HG02798 (cell line): ENCODE measurements around the gene VIPR1.
A peak's percentile ranks its signal among the peaks of the same experiment; 100 is the strongest.

Experiments used
- ATAC-seq: cut with Tn5 transposase; IDR thresholded peaks from one replicate; pipeline ENCODE4 v1.9.1; 2021; ENCODE audit warnings: mild to moderate bottlenecking; ENCODE audit not compliant: unreplicated experiment, poor library complexity

VIPR1 gene

DNA sequence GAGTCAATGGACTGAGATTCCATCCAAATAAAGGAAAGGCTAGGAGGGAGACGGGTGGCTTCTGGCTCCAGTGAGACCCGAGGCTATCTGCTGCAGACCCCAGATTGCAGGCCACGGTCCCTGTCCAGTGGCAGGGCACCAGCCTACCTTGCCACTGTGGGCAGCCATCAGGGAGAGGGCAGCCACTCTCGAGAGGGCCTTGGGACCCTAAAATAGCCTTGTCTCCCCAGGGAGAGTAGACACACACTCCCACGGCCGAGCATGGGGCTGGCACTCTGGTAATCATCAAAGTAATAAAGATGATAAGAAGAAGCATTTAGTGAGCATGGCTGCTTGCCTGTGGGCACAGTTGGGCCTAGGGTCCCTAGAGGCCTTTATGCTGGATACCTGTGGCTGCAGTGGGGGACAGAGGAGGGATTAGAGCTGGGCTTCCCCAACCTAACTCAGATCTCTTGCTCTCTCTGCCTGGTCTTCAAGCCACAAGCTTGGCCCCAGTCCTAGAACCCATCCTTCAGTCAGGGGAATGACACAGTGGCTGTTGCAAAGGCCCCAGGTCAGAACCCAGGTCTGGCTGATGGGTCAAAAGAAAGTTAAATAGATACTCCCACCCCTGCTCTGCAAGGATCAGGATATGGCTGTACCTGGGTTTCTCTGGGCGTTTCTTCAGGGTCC lies 9.2 kb upstream of the VIPR1 start:
- no peak for ATAC-seq

DNA sequence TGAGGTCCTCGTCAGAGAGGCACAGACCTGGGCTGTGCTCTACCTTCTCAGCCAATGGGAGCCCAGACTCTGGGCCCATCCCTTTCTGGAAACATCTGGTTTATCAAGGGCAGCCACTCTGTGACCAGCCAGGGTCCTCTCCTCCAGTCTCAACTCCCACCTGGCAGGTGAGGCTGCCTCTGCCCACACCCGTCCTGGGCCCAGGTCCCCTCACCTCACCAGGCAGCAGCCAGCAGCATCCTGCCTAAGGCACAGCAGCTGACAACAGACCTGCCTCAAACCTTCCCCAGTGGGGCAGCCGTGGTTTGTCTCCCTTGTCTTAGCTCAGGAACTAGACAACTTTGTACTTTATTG lies 8.7 kb upstream of the VIPR1 start:
- ATAC-seq = no peak

DNA sequence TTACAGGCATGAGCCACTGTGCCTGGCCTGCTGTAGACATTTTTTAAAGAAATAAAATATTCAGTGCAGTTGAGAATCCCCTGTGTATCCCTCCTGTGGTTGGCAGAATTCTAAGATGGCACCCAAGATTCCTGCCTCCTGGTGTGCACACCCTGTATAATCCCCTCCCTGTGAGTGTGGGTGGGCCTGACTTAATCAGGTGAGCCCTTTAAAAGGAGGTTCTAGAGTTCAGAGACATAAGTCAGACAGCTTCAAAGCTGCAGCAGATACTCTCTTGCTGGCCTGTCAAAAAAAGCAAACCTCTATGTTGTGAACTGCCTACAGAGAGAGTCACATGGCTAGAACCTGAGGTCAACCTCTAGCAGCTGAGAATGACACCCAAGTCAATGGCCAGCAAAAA lies 7.0 kb upstream of the VIPR1 start:
- no peak for ATAC-seq

DNA sequence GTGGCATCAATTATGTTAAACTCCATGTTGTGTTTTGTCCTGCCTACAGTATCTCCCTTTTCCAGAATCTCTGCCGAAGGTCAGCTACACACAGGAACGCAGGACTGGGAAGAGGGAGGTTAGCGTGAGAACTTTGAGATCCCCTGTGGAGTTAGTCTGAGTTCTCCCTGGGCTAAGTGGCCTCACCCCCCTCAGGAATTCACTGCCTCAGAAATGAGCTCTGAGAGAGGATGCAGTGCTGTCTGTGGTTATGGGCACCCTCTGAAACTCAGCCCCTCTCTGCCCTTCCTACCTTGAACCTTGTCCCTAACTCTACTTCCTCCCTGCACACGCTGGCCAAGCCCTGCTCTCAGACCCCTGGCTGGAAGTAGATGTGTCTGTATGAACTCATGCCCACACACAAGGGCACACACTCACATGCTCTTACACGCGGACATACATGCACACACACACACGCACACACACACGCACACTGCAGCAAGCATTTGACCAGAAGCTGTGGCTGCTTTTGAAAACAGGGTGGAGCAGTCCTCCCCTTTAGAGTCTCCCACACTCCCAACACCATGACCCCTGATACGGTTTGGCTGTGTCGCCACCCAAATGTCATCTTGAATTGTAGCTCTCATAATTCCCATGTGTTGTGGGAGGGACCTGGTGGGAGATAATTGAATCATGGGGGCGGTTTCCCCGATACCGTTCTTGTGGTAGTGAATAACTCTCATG lies 5.3 kb upstream of the VIPR1 start:
- no peak for ATAC-seq

DNA sequence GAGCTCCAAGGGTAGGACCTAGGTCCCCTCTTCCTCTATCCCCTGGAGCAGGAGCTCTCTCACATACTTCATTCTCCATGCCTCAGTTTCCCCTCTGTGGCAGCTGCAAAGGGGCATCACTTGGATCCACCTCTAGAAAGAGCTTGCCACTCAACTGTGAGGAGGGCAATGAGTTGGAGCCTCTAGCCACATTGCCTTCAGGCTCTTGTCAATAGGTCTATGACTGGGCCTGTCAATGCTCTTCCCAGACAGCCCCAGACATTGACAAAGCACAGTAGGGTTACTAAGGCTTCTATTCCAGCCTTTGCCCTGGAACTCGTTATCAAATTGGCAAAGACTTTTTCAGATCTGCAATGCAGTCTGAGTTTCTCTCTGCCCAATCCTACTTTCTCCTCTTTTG lies 4.4 kb upstream of the VIPR1 start:
- no peak for ATAC-seq

DNA sequence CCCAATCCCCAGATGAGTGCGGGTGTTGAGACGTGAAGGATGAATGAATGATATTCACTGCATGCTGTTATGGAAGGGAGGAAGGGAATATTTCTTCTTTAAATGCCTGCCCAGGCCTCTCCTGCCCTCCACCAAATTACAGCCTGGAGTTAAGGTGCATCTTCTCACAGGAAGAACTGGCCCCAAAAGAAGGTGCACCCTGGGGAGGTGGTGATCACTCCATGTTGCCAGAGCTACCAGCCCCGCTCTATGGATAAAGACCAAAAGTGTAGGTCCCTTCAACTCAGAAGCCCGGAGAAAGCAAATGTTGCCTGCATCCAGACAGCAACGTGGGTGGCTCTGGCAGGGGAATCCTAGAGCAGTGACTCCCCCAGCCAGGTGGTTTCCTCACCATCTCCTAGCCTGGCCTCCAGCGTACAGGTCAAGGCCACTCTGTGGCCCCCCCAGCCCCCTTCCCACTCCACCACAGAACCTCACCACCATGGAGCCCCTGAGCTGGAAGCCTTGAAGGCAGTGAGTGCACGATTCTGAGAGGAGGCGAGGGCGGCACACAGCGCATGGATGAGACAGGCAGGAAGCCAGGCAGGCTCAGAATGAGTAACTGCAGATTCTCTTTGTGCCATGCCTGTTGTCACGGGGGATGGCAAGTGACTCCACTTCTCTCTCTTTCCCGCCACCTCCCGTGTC lies 3.5 kb upstream of the VIPR1 start:
- no peak for ATAC-seq

DNA sequence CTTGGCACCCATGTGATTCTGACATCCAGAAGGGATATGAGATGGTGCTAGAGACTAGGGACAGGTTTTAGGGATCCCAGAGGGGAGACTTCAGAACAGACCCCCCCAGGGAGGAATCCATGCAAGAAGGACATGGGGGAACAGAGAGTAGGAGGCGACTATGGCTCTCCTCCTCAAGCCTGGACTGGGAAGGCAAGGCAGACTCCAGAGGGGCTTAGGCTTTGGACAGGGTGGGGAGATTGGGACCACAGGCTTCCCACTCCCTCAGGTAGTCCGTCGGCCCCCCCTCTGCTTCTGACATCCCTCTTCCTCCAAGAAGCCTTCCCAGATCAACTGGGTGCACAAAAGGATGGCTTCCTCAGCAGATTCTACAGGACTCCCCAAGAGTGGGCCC lies 3.0 kb upstream of the VIPR1 start:
- no peak for ATAC-seq

DNA sequence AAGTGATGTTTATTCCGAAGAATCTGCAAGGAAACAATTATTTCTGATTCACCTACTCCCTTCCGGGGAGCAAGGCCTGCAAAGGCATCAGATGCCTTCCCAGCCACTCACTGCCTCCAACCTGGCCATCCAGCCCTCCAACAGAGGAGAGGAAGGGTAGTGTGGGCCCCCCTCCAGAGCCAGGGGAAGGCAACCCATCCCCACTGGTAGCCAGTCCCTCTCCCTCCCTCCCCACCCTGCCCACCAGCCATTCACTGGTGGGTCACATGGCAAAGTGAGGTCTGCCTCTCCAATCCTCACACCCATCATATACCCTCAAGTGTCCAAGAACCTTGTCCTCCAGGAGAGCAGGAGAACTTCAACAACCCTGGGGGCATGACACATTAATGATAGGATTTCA lies 2.4 kb upstream of the VIPR1 start:
- ATAC-seq = no peak

DNA sequence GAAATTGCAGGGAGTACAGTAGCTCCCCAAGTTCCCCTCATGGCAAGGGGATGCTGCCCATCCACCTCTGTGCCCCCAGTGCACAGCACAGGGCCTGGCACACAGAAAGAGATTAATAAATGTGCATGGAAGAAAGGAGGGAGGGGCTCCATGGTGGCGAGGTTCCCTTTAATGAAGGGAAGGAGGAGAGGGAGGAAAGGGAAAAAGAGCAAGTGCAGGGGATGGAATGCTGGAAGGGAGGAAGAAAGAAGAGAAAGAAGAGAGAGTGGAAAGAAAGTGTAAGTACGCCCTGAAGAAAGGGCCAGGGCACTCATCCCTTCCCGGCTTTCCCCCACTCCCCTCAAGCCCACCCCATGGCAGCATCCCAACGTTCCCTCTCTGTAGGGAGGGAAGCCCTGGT lies 1.5 kb upstream of the VIPR1 start:
- ATAC-seq = no peak

DNA sequence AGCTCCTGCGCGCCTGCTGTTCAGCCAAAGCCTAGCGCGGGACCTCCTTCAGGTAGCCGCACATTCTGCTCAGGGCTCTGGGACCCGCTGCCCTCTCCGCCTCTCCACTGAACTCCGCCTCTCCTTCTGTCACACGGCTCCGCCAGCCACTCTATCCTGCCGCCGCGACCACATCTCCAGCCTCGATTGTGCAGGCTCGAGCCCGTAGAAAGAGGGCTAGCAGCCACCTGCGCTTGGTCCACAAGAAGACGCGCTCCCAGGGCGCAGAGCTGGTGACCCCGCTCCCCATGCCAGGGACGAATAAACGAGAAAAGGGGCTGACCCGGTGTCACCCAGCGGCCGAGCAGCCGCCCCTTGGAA lies 1.1 kb upstream of the VIPR1 start:
- ATAC-seq = no peak

DNA sequence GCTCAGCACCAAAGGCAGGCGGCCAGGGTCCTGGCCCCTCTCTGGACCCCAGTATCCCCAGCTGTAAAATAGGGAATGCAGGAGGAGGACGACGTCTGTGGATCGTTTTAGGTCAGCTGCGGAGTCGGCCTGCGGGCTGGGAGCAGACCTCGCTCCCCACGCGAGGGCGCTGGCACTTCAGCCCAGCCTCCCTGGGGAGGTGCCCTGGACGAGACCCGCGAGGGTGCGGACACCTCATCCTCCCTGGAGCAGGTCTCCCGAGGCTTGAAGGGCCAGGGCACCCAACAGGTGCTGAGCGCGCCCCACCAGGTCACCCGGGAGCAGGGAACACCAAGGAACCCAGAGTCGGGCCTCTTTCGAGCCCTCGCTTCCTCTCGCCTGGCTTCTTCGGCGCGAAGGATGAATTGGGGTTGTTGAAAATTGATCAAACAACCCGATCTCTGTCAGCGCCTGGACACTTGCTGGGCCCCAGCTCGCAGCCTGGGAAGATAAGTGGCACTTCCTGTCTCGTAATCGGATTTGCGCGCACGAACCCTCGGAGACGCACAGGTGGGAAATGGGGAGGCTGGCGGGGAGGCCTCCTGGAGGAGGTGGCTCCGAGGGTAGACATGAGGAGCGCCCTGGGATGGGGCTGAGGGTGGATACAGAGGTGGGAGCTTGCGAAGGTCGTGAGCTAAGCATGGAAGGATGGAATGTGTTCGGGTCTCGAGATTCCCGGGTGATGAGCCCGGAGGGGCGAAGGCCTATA lies 588 bp upstream of the VIPR1 start:
- peak; percentile 35 for ATAC-seq

DNA sequence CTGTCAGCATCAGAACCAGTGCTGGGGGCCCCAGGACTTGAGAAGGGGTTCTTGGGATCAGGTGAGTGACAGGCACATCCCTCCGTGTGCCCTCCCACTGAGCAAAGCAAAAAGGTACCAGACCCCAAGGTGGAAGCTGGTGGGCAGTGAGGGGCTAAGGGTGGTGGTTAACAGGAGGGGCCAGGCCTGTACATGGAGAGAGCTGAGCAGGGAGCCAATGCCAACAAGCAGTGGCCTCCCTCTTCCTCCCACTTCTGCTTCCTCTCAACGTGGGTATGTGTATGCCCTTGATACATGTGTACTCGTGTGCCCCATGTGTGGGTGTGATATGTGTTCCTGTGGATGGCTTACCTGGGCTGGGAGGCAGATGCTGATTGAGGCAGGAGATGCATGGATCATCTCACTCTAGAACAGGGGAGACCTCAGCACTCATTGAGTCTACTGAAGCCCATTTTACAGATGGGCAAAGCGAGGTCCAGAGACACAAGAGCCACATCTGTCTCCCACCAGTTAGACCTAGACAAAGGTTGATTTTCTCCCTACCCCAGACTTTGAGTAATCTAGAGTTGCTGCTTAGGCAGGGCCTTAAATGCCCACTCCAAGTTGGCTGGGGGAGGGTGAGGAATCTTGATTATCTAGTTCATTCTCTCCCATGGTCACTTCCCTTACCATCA lies 945 bp downstream of the VIPR1 start:
- no peak for ATAC-seq

DNA sequence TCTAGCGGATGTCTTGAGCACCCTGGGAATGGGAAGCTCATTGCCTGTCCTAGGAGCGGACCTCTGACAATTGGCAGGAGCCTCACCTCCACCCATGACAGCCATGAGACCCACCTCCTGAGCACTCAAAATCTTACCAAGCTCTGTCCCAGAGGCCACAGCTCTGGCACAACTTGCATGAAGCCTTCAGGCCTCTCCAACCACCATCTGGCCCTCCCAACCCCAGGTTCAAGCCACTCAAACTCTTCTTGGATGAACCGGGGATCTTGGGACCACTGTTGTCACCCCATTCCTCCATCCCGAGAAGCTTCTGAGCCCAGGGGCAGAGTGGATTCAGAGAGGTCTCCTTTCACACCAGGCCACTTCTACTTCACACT lies 1.5 kb downstream of the VIPR1 start:
- no peak for ATAC-seq

DNA sequence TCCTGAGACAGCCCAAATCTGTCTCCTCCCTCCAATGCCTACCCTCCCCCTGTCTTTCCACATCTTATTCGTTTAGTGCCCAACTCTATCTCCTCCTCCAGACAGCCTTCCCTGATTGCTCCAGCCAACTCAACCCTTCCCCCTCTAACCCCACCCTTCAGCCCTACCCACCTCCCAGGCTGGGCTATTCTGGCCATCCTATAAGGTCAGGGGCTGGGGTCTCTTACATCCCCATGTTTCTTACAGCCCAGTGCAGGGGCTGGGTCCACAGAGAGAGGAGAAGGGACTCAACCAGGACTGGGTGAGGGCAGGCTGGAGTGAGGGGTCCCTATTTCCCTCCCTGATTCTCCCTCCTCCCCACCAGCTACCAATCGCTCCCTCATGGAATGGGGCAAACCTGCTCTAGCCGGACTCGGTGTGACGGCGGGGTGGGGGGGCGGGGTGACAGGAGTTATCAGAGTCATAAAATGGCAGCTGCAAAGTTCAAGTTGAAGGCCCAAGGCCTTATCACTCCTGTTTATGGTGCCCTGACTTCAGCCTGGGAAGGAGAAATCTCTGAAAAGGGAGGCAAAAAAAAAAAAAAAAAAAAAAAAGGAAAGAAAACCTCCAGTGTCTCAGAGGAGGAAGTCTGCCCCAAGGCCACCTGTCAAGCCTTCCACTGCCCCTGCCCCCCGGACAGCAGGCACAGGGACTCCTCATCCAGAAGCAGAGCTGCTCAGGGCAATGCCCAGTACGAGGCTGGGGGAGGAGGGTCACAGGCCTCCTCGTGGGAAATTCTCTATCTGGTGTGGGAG lies 2.1 kb downstream of the VIPR1 start:
- no peak for ATAC-seq

DNA sequence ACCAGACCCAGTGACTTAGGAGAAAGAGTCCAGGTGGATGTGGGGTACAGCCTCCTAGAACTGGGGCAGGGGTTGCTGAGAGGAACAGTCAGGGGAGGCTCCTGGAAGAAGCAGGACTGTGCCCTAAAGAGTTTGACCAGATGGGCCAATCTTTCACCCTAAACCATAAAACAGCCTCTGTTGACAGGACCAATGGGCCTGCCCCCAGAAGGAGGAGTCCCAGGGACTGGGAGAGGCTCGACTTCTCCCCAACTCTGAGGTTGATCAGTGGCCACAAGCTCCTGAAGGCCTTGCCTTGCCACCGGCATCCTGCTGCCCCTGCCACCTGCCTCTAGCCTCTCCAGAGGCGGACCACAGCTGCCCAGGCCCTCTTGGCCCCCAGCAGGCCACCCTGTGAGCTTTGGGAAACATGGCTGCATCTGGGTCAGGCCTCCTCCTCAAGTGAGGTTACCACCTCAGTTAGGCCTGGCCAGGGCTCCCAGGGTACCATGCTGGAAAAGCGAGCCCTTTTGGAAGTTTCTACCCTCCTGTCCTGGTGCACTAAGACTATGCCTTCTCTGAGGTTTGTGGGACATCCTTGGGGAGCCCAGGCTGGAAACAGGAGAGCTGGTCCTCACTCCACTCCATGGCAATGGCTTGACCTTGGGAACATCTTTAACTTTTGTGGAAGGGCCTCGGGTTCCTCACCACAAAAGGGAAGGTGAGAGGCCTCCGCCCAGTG lies 2.8 kb downstream of the VIPR1 start:
- no peak for ATAC-seq

DNA sequence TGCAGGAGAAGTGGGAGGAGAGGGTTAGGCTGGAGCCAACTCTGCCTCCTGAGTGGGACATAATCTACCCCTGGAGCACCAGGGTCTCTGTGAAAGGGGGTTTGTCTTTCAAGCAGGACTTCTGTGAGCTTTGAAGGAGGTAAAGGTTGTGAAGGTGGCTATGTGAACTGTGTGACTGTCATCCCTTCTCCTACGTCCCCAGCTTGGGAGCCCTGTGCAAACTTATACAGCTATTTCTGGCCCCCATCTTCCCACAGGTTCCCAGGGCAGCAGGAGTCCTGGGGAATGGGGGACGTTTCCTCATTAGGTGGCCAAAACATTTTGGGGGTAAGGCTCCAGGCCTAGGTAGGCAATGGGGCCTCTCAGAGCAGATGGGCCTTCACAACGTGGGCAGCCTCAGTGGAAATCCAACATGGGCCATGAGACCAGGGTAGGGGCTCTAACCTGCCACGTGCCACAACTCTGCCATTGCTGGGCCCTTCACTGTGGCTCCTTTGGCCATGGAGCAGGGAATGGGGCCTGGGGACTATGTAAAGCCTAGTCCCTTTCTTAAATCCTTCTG lies 3.5 kb downstream of the VIPR1 start:
- no peak for ATAC-seq

DNA sequence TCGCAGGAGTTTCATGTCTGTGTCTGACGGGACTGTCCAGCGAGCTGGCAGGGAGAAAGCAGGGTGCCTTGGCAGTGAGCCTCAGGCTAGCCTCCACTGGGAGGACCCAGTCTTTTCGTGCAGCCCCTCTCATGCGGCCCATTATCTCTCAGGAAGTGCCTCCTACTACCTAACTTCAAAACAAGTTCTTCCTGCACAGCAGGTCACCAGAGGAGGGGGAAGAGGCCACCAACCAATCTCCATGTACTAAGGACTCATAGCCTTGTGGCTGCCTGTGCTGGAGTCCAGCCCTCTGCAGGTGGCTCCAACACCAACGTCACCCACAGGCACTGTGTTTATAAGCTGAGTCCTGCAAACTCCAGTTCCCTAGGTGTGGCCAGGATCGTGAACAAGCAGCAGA lies 4.8 kb downstream of the VIPR1 start:
- no peak for ATAC-seq

DNA sequence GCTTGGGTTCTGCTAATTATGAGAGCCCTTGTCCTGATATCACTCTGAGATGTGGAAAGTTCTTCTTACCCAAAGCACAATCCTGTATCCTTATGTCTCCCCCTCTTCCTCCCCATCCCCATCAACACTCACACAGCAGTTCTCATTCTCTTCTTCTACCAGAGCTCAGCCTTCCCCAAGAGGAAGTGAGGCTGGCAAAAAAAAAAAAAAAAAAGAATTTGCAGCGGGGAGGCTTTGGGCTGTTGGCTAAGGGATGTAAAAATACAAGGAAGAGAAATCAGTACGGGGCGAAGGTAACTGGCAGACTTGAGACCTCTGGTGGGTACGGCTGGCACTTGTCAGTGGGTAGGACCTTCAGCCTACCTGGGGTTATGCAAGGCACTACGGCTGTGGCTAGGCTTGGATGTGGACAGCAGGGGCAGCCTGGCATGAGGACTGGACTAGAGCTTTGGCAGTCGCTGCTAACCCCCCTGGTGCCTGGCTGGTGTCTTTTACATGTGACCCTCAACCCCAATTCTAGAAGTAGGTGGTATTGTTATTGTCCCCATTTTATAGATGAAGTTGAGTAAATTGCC lies 5.4 kb downstream of the VIPR1 start:
- no peak for ATAC-seq

DNA sequence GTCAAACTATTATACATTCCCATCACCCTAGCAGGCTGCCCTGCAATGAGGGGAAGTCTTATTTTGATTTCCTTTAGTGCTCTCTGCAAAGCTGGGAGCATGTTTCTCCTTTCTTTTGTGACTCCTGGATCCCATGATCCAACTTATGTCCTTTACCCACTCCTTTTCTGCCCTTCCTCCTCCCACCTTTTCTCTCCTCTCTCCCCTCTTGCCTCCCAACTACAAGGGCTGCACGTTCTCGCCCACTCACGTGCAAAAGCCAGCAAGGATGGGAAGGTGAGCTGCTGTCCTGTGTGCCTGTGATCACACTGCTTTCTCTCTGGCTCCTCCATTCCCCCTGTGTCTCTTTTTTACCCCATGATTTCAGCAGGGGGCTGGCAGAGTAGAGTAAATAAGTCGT lies 6.1 kb downstream of the VIPR1 start:
- ATAC-seq = no peak
